GM23338 (cell line): ENCODE data around the gene PSMB7. TPM values are rescaled to one million over a fixed set of nuclear protein-coding genes. Genes with fewer than 3 reads are reported as not detected.

Source experiments
- ATAC-seq: fragments of 200-7000 bp; cut with Tn5 transposase; 3 replicates; pipeline ENCODE4 v1.9.1; 2020
- DNase-seq: peaks from one replicate; pipeline ENCODE4 v3.0.0-alpha.2; 2015; ENCODE audit warnings: low spot score
- H2AFZ ChIP-seq: fragments of 200-600 bp; sonication (generic); 2 replicates; pipeline ENCODE4 v1.8.0; 2016; ENCODE audit warnings: antibody characterized with exemption, mild to moderate bottlenecking, moderate library complexity
- H3F3A ChIP-seq: fragments of 200-600 bp; sonication (generic); replicated peaks from 2 replicates; pipeline ENCODE4 v1.8.0; 2017; ENCODE audit warnings: antibody characterized with exemption, mixed run types, low read depth
- H3K27ac ChIP-seq: fragments of 200-600 bp; sonication (generic); 2 replicates; pipeline ENCODE4 v1.6.1; 2016; ENCODE audit warnings: low read depth
- H3K27me3 ChIP-seq: fragments of 200-600 bp; sonication (generic); 2 replicates; pipeline ENCODE4 v1.8.0; 2016; ENCODE audit warnings: mild to moderate bottlenecking, mixed run types, moderate library complexity; ENCODE audit not compliant: insufficient read depth
- H3K36me3 ChIP-seq: fragments of 200-600 bp; sonication (generic); 2 replicates; pipeline ENCODE4 v1.8.0; 2016; ENCODE audit warnings: mild to moderate bottlenecking; ENCODE audit not compliant: insufficient read depth
- H3K4me1 ChIP-seq: fragments of 200-600 bp; sonication (generic); 2 replicates; pipeline ENCODE4 v1.8.0; 2016; ENCODE audit warnings: mild to moderate bottlenecking, moderate library complexity; ENCODE audit not compliant: insufficient read depth
- H3K4me2 ChIP-seq: fragments of 200-600 bp; sonication (generic); 2 replicates; pipeline ENCODE4 v1.7.1; 2017; ENCODE audit warnings: mixed run types
- H3K4me3 ChIP-seq: fragments of 200-600 bp; sonication (generic); 2 replicates; pipeline ENCODE4 v1.6.1; 2016; ENCODE audit warnings: mixed run types
- H3K79me2 ChIP-seq: fragments of 200-600 bp; sonication (generic); replicated peaks from 2 replicates; pipeline ENCODE4 v1.8.0; 2017; ENCODE audit warnings: mild to moderate bottlenecking; ENCODE audit not compliant: insufficient read depth
- H3K9me2 ChIP-seq: fragments of 200-600 bp; sonication (generic); 2 replicates; pipeline ENCODE4 v1.8.0; 2017; ENCODE audit not compliant: insufficient read depth
- H4K20me1 ChIP-seq: fragments of 200-600 bp; sonication (generic); replicated peaks from 2 replicates; pipeline ENCODE4 v1.8.0; 2017; ENCODE audit warnings: mild to moderate bottlenecking; ENCODE audit not compliant: insufficient read depth
- H3K27ac Mint-ChIP-seq: 2 replicates; pipeline ENCODE4 v1.8.0; 2020; ENCODE audit warnings: inconsistent platforms, mild to moderate bottlenecking, moderate library complexity, mixed read lengths
- H3K27me3 Mint-ChIP-seq: 3 replicates; pipeline ENCODE4 v1.8.0; 2022; ENCODE audit warnings: low read depth, mild to moderate bottlenecking, moderate library complexity, mixed read lengths, inconsistent platforms; ENCODE audit not compliant: insufficient read depth, poor library complexity
- H3K36me3 Mint-ChIP-seq: 3 replicates; pipeline ENCODE4 v1.8.0; 2021; ENCODE audit warnings: low read depth, mild to moderate bottlenecking, inconsistent platforms, moderate library complexity, mixed read lengths
- H3K4me1 Mint-ChIP-seq: 3 replicates; pipeline ENCODE4 v1.8.0; 2020; ENCODE audit warnings: mild to moderate bottlenecking, inconsistent platforms, mixed read lengths
- H3K4me3 Mint-ChIP-seq: 3 replicates; pipeline ENCODE4 v1.8.0; 2021; ENCODE audit warnings: moderate library complexity, mild to moderate bottlenecking, inconsistent platforms, mixed read lengths
- H3K9me3 Mint-ChIP-seq: 3 replicates; pipeline ENCODE4 v1.8.0; 2020; ENCODE audit warnings: moderate library complexity, mild to moderate bottlenecking, inconsistent platforms, mixed read lengths
- ETS1 ChIP-seq: IDR thresholded peaks from 2 replicates; pipeline ENCODE4 v1.6.1; 2016; ENCODE audit warnings: antibody characterized with exemption
- EZH2 ChIP-seq: fragments of 200-600 bp; sonication (generic); IDR thresholded peaks from one replicate; pipeline ENCODE4 v1.8.0; 2017; ENCODE audit warnings: antibody characterized with exemption, mild to moderate bottlenecking, low read depth; ENCODE audit not compliant: unreplicated experiment
- EZH2phosphoT487 ChIP-seq: fragments of 200-600 bp; sonication (generic); IDR thresholded peaks from one replicate; pipeline ENCODE4 v1.8.1; 2018; ENCODE audit warnings: antibody characterized with exemption; ENCODE audit not compliant: unreplicated experiment
- JUNB ChIP-seq: IDR thresholded peaks from one replicate; pipeline ENCODE4 v1.6.1; 2016; ENCODE audit warnings: antibody characterized with exemption; ENCODE audit not compliant: unreplicated experiment
- NANOG ChIP-seq: IDR thresholded peaks from 2 replicates; pipeline ENCODE4 v1.6.1; 2016; ENCODE audit warnings: antibody characterized with exemption, borderline replicate concordance
- POLR2AphosphoS5 ChIP-seq: IDR thresholded peaks from 2 replicates; pipeline ENCODE4 v1.6.1; 2016; ENCODE audit warnings: antibody characterized with exemption, low read depth
- STAT1 ChIP-seq: IDR thresholded peaks from one replicate; pipeline ENCODE4 v1.6.1; 2016; ENCODE audit warnings: antibody characterized with exemption; ENCODE audit not compliant: unreplicated experiment
- ZNF114 ChIP-seq: fragments of 250-450 bp; sonication (Bioruptor Pico); IDR thresholded peaks from 2 replicates; pipeline ENCODE4 v1.5.0; 2020; ENCODE audit warnings: mild to moderate bottlenecking, moderate library complexity
- ZNF462 ChIP-seq: fragments of 250-450 bp; sonication (Bioruptor Pico); IDR thresholded peaks from 2 replicates; pipeline ENCODE4 v1.5.0; 2020; ENCODE audit warnings: mild to moderate bottlenecking, moderate library complexity
- polyA plus RNA-seq: library from polyadenylated mRNA; unstranded; fragments of >200 nt; fragmentation: Nextera tagmentation; extraction: Ambion mirVana; gene quantifications from 2 replicates; pipeline ENCODE4 v1.2.1, GENCODE V29; 2016
- total RNA-seq: library from RNA; depleted of rRNA; stranded (reverse); fragments of >200 nt; shearing (Covaris generic); gene quantifications from 2 replicates; pipeline ENCODE4 v1.2.3, GENCODE V29; 2014

PSMB7 gene
- total and polyA plus RNA-seq, 2 experiments from 2014 or later: 255 to 268 TPM

GRCh38 chr9:124307379-124308030 lies 107.7 kb downstream of the PSMB7 start:
- Histone ChIP-seq H3K4me1 (no peaks in the 10 kb centered on the region), H3K4me3 (no peak overlapping the region), H3K36me3 (no peaks in the 10 kb centered on the region), H3F3A (no peaks in the 10 kb centered on the region), H4K20me1 (no peaks in the 10 kb centered on the region), H3K27ac (no peak overlapping the region), H3K9me2 (no peaks in the 10 kb centered on the region), H3K79me2 (no peaks in the 10 kb centered on the region), H3K4me2 (no peak overlapping the region), H2AFZ (no peak overlapping the region), H3K27me3 (no peaks in the 10 kb centered on the region)
- H3K36me3 Mint-ChIP-seq: no peaks in the 10 kb centered on the region
- H3K27me3 Mint-ChIP-seq: peaks cover 6% of the 10 kb centered on the region
- H3K4me1 Mint-ChIP-seq: no peaks in the 10 kb centered on the region; the same call in 2 of the 3 replicates
- H3K4me3 Mint-ChIP-seq: no peak overlapping the region
- H3K27ac Mint-ChIP-seq: no peak overlapping the region
- no peak for ATAC-seq
- DNase-seq: no peak
- H3K9me3 Mint-ChIP-seq: no peaks in the 10 kb centered on the region; the same call in 2 of the 3 replicates
- TF ChIP-seq NANOG (no peak), EZH2phosphoT487 (no peak), JUNB (no peak), ZNF114 (CRISPR knock-in tag) (no peak), ETS1 (no peak)

- Mint-ChIP-seq H3K4me3 (no peak overlapping the region), H3K9me3 (no peaks in the 10 kb centered on the region; the same call in 2 of the 3 replicates), H3K27ac (peak overlapping the region; percentile 35; the same call in 1 of the 2 replicates), H3K36me3 (no peaks in the 10 kb centered on the region), H3K4me1 (no peaks in the 10 kb centered on the region; the same call in 2 of the 3 replicates), H3K27me3 (peaks cover 10% of the 10 kb centered on the region)
- no peaks in the 10 kb centered on the region for H3K27me3 ChIP-seq
- DNase-seq (no peak), ATAC-seq (no peak)
- no peaks in the 10 kb centered on the region for H3K79me2 ChIP-seq
- no peak overlapping the region for H3K27ac ChIP-seq
- no peak overlapping the region for H3K4me2 ChIP-seq
- no peak overlapping the region for H2AFZ ChIP-seq
- H3F3A ChIP-seq: no peaks in the 10 kb centered on the region
- H3K36me3 ChIP-seq: no peaks in the 10 kb centered on the region
- H4K20me1 ChIP-seq: no peaks in the 10 kb centered on the region
- H3K9me2 ChIP-seq: no peaks in the 10 kb centered on the region
- H3K4me1 ChIP-seq: no peaks in the 10 kb centered on the region
- H3K4me3 ChIP-seq: no peak overlapping the region
- TF ChIP-seq EZH2phosphoT487: no peak
- no peak for TF ChIP-seq ZNF462 (CRISPR knock-in tag)
- no peak for TF ChIP-seq POLR2AphosphoS5
- TF ChIP-seq EZH2: no peak
- TF ChIP-seq ETS1: no peak
- no peak for TF ChIP-seq STAT1
- no peak for TF ChIP-seq JUNB
- no peak for TF ChIP-seq NANOG
These were observed 109.0 kb downstream of the PSMB7 start for GRCh38 chr9:124306098-124306735.
